B cell (primary cell): Measurements from ENCODE around the gene PRKN. TPM values are rescaled to one million over a fixed set of nuclear protein-coding genes. Genes with fewer than 3 reads are reported as not detected.

ENCODE experiments used
- ATAC-seq: fragments of 200-7000 bp; cut with Tn5 transposase; one replicate; pipeline ENCODE4 v1.10.0; 2021; ENCODE audit warnings: low read depth, mild to moderate bottlenecking, moderate number of reproducible peaks, moderate library complexity
- CTCF ChIA-PET: fragments of 350-600 bp; sonication (Branson Sonifier 250); formaldehyde crosslinking; loops from one replicate; lab custom pipeline; 2021; ENCODE audit warnings: antibody characterized with exemption, inconsistent platforms; lab: Charles Lee
- POLR2A ChIA-PET: fragments of 350-600 bp; sonication (Branson Sonifier 250); formaldehyde crosslinking; loops from one replicate; lab custom pipeline; 2021; ENCODE audit warnings: antibody characterized with exemption; lab: Charles Lee
- DNase-seq: peaks from one replicate; pipeline ENCODE4 v3.0.0; 2013
- H2AFZ ChIP-seq: 2 replicates; pipeline ENCODE4 v1.6.1; 2012; ENCODE audit warnings: mild to moderate bottlenecking, low read depth, low read length; ENCODE audit not compliant: insufficient read depth, poor library complexity, severe bottlenecking
- H3K27ac ChIP-seq, 2 donors: 1 replicate in 1 of 2; 2 replicates in 1 of 2; pipeline ENCODE4 v1.5.1; 2012 to 2013; ENCODE audit warnings: low read length in 2 of 2, mild to moderate bottlenecking in 2 of 2, moderate library complexity in 1 of 2
- H3K27me3 ChIP-seq, 4 experiments: fragments of 200-600 bp in 1 of 4; sonication (generic) in 1 of 4; replicated peaks in 1 of 4; 1 replicate in 2 of 4; 2 replicates in 2 of 4; pipeline versions ENCODE4 v1.6.1 to v1.7.0; 2013 to 2016; ENCODE audit warnings: low read length in 3 of 4, mild to moderate bottlenecking in 2 of 4, mixed read lengths in 1 of 4, moderate library complexity in 1 of 4; ENCODE audit not compliant: insufficient read depth in 4 of 4, control insufficient read depth in 3 of 4; ENCODE audit errors: control extremely low read depth in 1 of 4
- H3K36me3 ChIP-seq, 2 experiments: replicated peaks in 1 of 2; 1 replicate in 1 of 2; 2 replicates in 1 of 2; pipeline versions ENCODE4 v1.6.1 to v1.7.1; 2013; ENCODE audit warnings: low read length in 1 of 2; ENCODE audit not compliant: insufficient read depth in 2 of 2, control insufficient read depth in 1 of 2; ENCODE audit errors: control extremely low read depth in 1 of 2, extremely low read depth in 1 of 2
- H3K4me1 ChIP-seq, 2 donors: fragments of 200-600 bp in 1 of 2; sonication (generic) in 1 of 2; 1 replicate in 1 of 2; 2 replicates in 1 of 2; pipeline versions ENCODE4 v1.5.1 to v1.6.1; 2013 to 2017; ENCODE audit warnings: low read length in 2 of 2; ENCODE audit not compliant: control insufficient read depth in 2 of 2, insufficient read depth in 2 of 2
- H3K4me2 ChIP-seq: replicated peaks from 2 replicates; pipeline ENCODE3; 2012; ENCODE audit warnings: mild to moderate bottlenecking, low read depth, low read length; ENCODE audit not compliant: poor library complexity, severe bottlenecking
- H3K4me3 ChIP-seq, 5 experiments: fragments of 200-600 bp in 1 of 5; sonication (generic) in 1 of 5; 1 replicate in 3 of 5; 2 replicates in 2 of 5; pipeline versions ENCODE4 v1.5.1 to v1.7.0; 2011 to 2016; ENCODE audit warnings: low read length in 4 of 5, mild to moderate bottlenecking in 4 of 5, low read depth in 2 of 5, control low read depth in 1 of 5, moderate library complexity in 1 of 5; ENCODE audit not compliant: insufficient read depth in 1 of 5; ENCODE audit errors: control extremely low read depth in 1 of 5, extremely low read depth in 1 of 5
- H3K79me2 ChIP-seq: fragments of 200-600 bp; sonication (generic); one replicate; pipeline ENCODE4 v1.6.0; 2016; ENCODE audit warnings: low read length; ENCODE audit not compliant: control insufficient read depth, insufficient read depth
- H3K9ac ChIP-seq: fragments of 200-600 bp; sonication (generic); 2 replicates; pipeline ENCODE4 v1.6.1; 2017; ENCODE audit warnings: mild to moderate bottlenecking, low read length, moderate library complexity
- H3K9me3 ChIP-seq, 3 donors: one replicate each; pipeline versions ENCODE4 v1.6.1 to v1.7.1; 2013; ENCODE audit warnings: low read length in 2 of 3; ENCODE audit not compliant: control insufficient read depth in 2 of 3, insufficient read depth in 1 of 3; ENCODE audit errors: control extremely low read depth in 1 of 3
- H4K20me1 ChIP-seq: 2 replicates; pipeline ENCODE4 v1.6.0; 2012; ENCODE audit warnings: mild to moderate bottlenecking, low read length; ENCODE audit not compliant: insufficient read depth, control insufficient read depth, poor library complexity, severe bottlenecking
- H3K27ac Mint-ChIP-seq: one replicate; pipeline ENCODE4 v1.8.0; 2021; ENCODE audit warnings: mixed read lengths
- H3K27me3 Mint-ChIP-seq: one replicate; pipeline ENCODE4 v1.8.0; 2021; ENCODE audit warnings: mixed read lengths
- H3K4me1 Mint-ChIP-seq: one replicate; pipeline ENCODE4 v1.8.0; 2021; ENCODE audit warnings: mixed read lengths
- H3K4me3 Mint-ChIP-seq: one replicate; pipeline ENCODE4 v1.8.0; 2021; ENCODE audit warnings: mixed read lengths
- H3K9me3 Mint-ChIP-seq: one replicate; pipeline ENCODE4 v1.8.0; 2022; ENCODE audit warnings: mixed read lengths; ENCODE audit not compliant: insufficient read depth
- CTCF ChIP-seq: fragments of 200-600 bp; IDR thresholded peaks from one replicate; pipeline ENCODE4 v1.8.0; 2022; ENCODE audit warnings: antibody characterized with exemption, mild to moderate bottlenecking
- EZH2 ChIP-seq: IDR thresholded peaks from 2 replicates; pipeline ENCODE4 v1.6.1; 2012; ENCODE audit warnings: borderline replicate concordance, low read depth, mild to moderate bottlenecking, moderate library complexity, low read length; ENCODE audit not compliant: insufficient read depth, poor library complexity, severe bottlenecking
- WGBS: methylation state at CpG from one replicate; pipeline ENCODE4 v1.1.5; 2013; ENCODE audit warnings: missing lambda C conversion rate; ENCODE audit not compliant: insufficient coverage; 5-methylcytosine and 5-hydroxymethylcytosine counted together
- intact Hi-C: fragments of 100-400 bp; cut with micrococcal nuclease; formaldehyde crosslinking; loops from one replicate; pipeline ENCODE4 v1.10.0; 2022
- polyA plus RNA-seq: library from polyadenylated mRNA; depleted of rRNA; stranded (reverse); fragments of >200 nt; gene quantifications from 2 replicates; pipeline ENCODE4 v1.2.3, GENCODE V29; 2012
- total RNA-seq, 2 donors: library from RNA; stranded (reverse); fragments of 120-200 nt in 1 of 2; gene quantifications; 1 replicate in 1 of 2; 2 replicates in 1 of 2; pipeline versions ENCODE4 v1.2.3 to v1.2.4, GENCODE V29; 2013 to 2022

The PRKN gene
- total and polyA plus RNA-seq, 2 donors (not counting 1 experiment from before 2014, with no cell fraction given), result 1.6 to 6.2 TPM

GRCh38 chr6:162056061-162056460 is 671.5 kb downstream of the PRKN start:
- H3K27me3 ChIP-seq, result no peaks in the 10 kb centered on the region
- 93% methylated on average over 11 of the region's 11 CpGs for WGBS
- peaks cover 0 to 18% (median 0%) of the 10 kb centered on the region in 3 donors for H3K9me3 ChIP-seq
- no peak overlapping the region for H3K27ac Mint-ChIP-seq
- H3K27ac ChIP-seq, result no peak overlapping the region
- no peaks in the 10 kb centered on the region for H3K79me2 ChIP-seq
- H3K4me2 ChIP-seq, result no peak overlapping the region
- no peak overlapping the region for H3K4me3 Mint-ChIP-seq
- CTCF ChIA-PET, result no interaction called here
- DNase-seq (no peak), ATAC-seq (no peak)
- H3K4me1 Mint-ChIP-seq, result no peaks in the 10 kb centered on the region
- no peak overlapping the region for H3K4me3 ChIP-seq
- H3K36me3 ChIP-seq, result no peaks in the 10 kb centered on the region
- H3K4me1 ChIP-seq, result no peaks in the 10 kb centered on the region
- POLR2A ChIA-PET, result no interaction called here
- H2AFZ ChIP-seq, result no peak overlapping the region
- no peak for TF ChIP-seq EZH2
- no peak for TF ChIP-seq CTCF
- no peak overlapping the region for H3K9ac ChIP-seq
- H3K27me3 Mint-ChIP-seq, result no peaks in the 10 kb centered on the region
- intact Hi-C loops, result no loop called here
- peaks cover 5% of the 10 kb centered on the region for H3K9me3 Mint-ChIP-seq
- no peaks in the 10 kb centered on the region for H4K20me1 ChIP-seq

- Histone ChIP-seq H3K79me2 (no peaks in the 10 kb centered on the region), H3K9ac (no peak overlapping the region), H3K36me3 (no peaks in the 10 kb centered on the region), H3K4me2 (no peak overlapping the region), H3K9me3 (peaks cover 0 to 18% (median 0%) of the 10 kb centered on the region in 3 donors), H4K20me1 (no peaks in the 10 kb centered on the region), H3K4me1 (no peaks in the 10 kb centered on the region), H3K27me3 (no peaks in the 10 kb centered on the region), H2AFZ (no peak overlapping the region), H3K27ac (no peak overlapping the region), H3K4me3 (no peak overlapping the region)
- TF ChIP-seq CTCF (no peak), EZH2 (no peak)
- DNase-seq (no peak), ATAC-seq (no peak)
- H3K27me3 Mint-ChIP-seq, result no peaks in the 10 kb centered on the region
- intact Hi-C loops, result no loop called here
- H3K4me3 Mint-ChIP-seq, result no peak overlapping the region
- POLR2A ChIA-PET, result no interaction called here
- WGBS, result 80% methylated on average over 7 of the region's 7 CpGs
- no peak overlapping the region for H3K27ac Mint-ChIP-seq
- H3K4me1 Mint-ChIP-seq, result no peaks in the 10 kb centered on the region
- CTCF ChIA-PET, result no interaction called here
- peaks cover 5% of the 10 kb centered on the region for H3K9me3 Mint-ChIP-seq
Measured at GRCh38 chr6:162055365-162055764, 672.2 kb downstream of the PRKN start.
